ENCODE results near the gene IL17D. TPM values are rescaled to one million over a fixed set of nuclear protein-coding genes. Genes with fewer than 3 reads are reported as not detected.

The IL17D gene
- total and polyA plus RNA-seq, 12 donors: 0.47 to 3.8 (median 1.4) TPM

DNA sequence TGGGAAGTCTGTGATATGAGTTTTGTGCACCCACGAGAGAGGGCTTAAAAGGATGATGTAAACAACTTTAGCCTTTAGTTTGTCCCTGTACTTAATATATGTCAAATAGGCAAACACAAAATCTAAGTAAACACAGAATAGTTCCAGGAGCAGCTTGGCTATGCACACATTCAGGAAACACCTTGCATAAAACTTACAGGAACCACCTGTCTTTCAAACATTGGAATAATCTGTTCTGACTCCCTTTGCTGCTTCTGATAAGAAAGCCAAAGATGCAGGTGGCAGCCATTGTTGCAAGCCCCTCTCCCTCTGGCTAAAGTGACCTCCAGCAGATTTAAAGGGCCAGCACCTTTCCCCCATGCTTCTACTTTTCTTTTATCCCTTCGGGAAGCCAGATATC, 65.6 kb downstream of the IL17D start:
- no peak overlapping the region for H3K4me3 ChIP-seq
- 59 to 81% (median 80%) methylated on average over 2 of the region's 2 CpGs for WGBS, 4 donors
- intact Hi-C loops (cut with DNase I): no loop called here
- peaks cover 4 to 6% of the 10 kb centered on the region in 2 donors for H3K4me1 ChIP-seq (replicated peaks in 1 of 2)
- peaks cover 0 to 14% (median 9%) of the 10 kb centered on the region in 3 donors for H3K9me3 ChIP-seq (replicated peaks in 1 of 3)
- no peak for DNase-seq
- peaks cover 0 to 4% of the 10 kb centered on the region in 2 donors for H3K36me3 ChIP-seq (replicated peaks in 1 of 2)
- no peaks in the 10 kb centered on the region for H3K27me3 ChIP-seq
- TF ChIP-seq, protein P1, sequence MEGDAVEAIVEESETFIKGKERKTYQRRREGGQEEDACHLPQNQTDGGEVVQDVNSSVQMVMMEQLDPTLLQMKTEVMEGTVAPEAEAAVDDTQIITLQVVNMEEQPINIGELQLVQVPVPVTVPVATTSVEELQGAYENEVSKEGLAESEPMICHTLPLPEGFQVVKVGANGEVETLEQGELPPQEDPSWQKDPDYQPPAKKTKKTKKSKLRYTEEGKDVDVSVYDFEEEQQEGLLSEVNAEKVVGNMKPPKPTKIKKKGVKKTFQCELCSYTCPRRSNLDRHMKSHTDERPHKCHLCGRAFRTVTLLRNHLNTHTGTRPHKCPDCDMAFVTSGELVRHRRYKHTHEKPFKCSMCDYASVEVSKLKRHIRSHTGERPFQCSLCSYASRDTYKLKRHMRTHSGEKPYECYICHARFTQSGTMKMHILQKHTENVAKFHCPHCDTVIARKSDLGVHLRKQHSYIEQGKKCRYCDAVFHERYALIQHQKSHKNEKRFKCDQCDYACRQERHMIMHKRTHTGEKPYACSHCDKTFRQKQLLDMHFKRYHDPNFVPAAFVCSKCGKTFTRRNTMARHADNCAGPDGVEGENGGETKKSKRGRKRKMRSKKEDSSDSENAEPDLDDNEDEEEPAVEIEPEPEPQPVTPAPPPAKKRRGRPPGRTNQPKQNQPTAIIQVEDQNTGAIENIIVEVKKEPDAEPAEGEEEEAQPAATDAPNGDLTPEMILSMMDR (IDR thresholded peaks at IDR 0.05): no peak
- TF ChIP-seq POLR2A (IDR thresholded peaks at IDR 0.05): no peak
- H3K27ac ChIP-seq: no peak overlapping the region

GRCh38 chr13:20769834-20770233, 66.3 kb downstream of the IL17D start:
- no peak for DNase-seq
- intact Hi-C loops (cut with DNase I): no loop called here
- H3K4me3 ChIP-seq: no peak overlapping the region
- H3K27me3 ChIP-seq: no peaks in the 10 kb centered on the region
- peaks cover 0 to 14% (median 9%) of the 10 kb centered on the region in 3 donors for H3K9me3 ChIP-seq (replicated peaks in 1 of 3)
- no peak overlapping the region for H3K27ac ChIP-seq
- WGBS, 4 donors: 98 to 100% (median 100%) methylated on average over 1 of the region's 1 CpG
- peaks cover 4 to 6% of the 10 kb centered on the region in 2 donors for H3K4me1 ChIP-seq (replicated peaks in 1 of 2)
- TF ChIP-seq POLR2A (IDR thresholded peaks at IDR 0.05): no peak
- TF ChIP-seq, protein P1 (IDR thresholded peaks at IDR 0.05): no peak
- H3K36me3 ChIP-seq (replicated peaks in 1 of 2): peaks cover 0 to 4% of the 10 kb centered on the region in 2 donors

Other genes starting within 250 kb of the IL17D start
- gene CRYL1, start 177.8 kb upstream of the IL17D start, total RNA-seq: 10 to 100 TPM; 10.6 to 68.0 (median 50.2) TPM
- gene CRYL1, start 177.8 kb upstream of the IL17D start, polyA plus RNA-seq: 10 to 100 TPM; 17.0 to 36.3 (median 22.4) TPM
- 10 to 100 TPM in 7 of 9 donors, 1 to 10 TPM in 2; 7.0 to 22.9 (median 12.3) TPM for gene IFT88, start 136.5 kb upstream of the IL17D start, total RNA-seq
- 10 to 100 TPM; 14.8 to 21.2 (median 20.4) TPM for gene IFT88, start 136.5 kb upstream of the IL17D start, polyA plus RNA-seq
- 10 to 100 TPM in 8 of 9 donors, 1 to 10 TPM in 1; 6.8 to 16.2 (median 13.3) TPM for gene EEF1AKMT1, start 70.3 kb downstream of the IL17D start, total RNA-seq
- 10 to 100 TPM; 11.4 to 20.0 (median 15.5) TPM for gene EEF1AKMT1, start 70.3 kb downstream of the IL17D start, polyA plus RNA-seq
- 10 to 100 TPM in 7 of 9 donors, 1 to 10 TPM in 2; 8.0 to 20.3 (median 13.7) TPM for gene XPO4, start 199.0 kb downstream of the IL17D start, total RNA-seq
- 10 to 100 TPM in 1 of 3 donors, 1 to 10 TPM in 2; 1.9 to 10.5 (median 2.4) TPM for gene XPO4, start 199.0 kb downstream of the IL17D start, polyA plus RNA-seq

All from adrenal gland (tissue), 12 donors.